HG03045 (cell line): ENCODE results near the gene FGFR4.
A peak's percentile ranks its signal among the peaks of the same experiment; 100 is the strongest.
"Not testable (repeated sequence)": the region's sequence is repeated elsewhere in the genome, so short reads cannot be mapped to it uniquely, and the experiment has no call there.

ENCODE experiments used
- ATAC-seq: cut with Tn5 transposase; IDR thresholded peaks from one replicate; pipeline ENCODE4 v1.9.1; 2021; ENCODE audit warnings: mild to moderate bottlenecking, moderate library complexity; ENCODE audit not compliant: unreplicated experiment

FGFR4 gene

DNA sequence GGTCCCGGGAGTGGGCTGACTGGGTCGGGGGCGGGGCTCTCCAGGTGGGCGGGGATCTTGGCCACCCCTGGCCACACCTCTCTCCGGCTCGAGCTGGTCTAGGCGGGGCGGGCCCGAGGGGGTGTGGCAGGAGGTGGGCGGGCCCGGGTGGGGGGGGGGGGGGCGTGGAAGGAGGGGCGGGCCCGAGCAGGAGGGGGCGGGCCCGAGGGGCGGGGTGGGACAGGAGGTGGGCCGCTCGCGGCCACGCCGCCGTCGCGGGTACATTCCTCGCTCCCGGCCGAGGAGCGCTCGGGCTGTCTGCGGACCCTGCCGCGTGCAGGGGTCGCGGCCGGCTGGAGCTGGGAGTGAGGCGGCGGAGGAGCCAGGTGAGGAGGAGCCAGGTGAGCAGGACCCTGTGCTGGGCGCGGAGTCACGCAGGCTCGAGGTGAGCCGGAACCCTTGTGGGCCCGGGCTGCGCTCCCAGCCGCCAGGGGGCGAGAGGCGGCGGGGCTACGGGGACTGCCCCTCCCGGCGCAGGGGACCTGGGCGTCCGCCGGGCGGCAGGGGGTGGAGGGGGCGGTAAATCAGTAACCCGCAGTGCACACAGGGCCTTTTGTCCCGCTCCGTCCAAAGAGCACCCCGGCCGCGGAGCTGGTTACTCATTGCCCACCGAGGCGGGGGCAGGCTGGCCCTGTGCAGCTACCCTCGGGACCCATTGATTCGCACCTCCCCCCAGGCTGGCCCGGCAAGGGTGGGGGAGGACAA lies at the start of gene FGFR4:
FGFR4 (plus strand) TSS at position 262 of the 744 bp plus-strand sequence. CDS start 2,688 bp downstream, outside the sequence.
- ATAC-seq, result peak; percentile 51

DNA sequence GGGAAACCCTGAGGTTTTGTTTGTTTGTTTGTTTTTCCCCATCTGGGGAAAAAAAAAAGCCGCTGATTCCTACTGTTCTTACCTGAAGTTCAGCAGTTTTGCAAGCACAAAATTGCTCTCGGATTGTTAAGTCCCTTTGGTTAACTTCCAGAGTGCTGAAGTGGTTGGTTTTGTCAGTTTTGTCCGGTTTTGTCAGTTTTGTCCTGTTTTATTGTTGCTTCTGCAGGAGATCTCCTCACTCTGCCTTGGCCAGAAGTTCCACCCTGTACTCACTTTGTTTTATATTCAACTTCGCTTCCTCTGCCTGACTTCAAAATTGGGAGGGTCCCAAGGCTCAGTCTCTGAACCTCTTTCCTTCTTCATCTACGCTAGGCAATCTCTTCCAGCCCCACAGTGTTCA lies 49.8 kb upstream of the FGFR4 start:
- ATAC-seq, result no peak

DNA sequence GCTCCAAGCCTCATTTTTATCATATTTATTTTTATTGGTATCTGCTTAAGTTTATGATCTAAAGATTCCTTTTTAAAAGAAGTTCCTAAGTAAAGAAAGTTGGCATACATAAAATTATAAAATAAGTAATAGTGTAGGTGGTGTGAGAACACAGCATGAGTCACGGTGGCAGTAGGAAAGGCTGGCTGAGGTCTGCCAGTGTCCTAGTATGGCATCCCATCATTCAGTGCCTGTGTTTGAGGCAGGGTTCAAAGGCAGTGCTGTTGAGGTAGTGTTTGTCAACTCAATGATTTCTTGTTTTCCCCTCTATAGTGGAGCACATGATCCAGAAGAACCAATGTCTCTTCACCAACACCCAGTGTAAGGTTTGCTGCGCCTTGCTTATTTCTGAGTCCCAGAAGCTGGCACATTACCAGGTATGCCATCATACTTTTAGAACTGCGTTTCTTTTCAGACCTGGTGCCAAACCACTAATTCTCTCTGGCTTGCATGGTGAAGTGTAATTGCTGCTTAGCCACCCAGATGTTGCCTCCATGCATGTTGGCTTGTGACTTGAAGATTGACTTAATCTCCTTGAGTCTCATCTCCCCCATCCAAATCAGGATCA lies 45.8 kb upstream of the FGFR4 start:
- ATAC-seq, result no peak

DNA sequence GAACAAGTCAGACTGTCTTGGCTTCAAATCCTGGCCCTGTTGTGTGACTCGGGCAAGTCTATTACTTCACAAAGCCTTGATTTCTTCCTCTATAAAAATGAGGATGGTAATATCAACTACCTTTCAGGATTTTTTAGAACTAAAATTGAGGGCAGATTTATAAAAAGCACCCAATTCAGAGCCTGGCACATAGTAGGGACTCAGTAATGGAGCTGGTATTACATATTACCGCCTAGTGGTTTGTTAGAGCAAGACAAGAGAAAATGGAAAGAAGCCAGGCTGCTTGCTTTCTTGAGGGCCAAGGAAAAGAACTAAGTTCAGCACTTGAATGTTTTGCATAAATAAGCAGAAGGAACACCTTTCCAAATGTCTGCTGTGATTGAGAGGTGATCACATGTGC lies 44.8 kb upstream of the FGFR4 start:
- no peak for ATAC-seq

DNA sequence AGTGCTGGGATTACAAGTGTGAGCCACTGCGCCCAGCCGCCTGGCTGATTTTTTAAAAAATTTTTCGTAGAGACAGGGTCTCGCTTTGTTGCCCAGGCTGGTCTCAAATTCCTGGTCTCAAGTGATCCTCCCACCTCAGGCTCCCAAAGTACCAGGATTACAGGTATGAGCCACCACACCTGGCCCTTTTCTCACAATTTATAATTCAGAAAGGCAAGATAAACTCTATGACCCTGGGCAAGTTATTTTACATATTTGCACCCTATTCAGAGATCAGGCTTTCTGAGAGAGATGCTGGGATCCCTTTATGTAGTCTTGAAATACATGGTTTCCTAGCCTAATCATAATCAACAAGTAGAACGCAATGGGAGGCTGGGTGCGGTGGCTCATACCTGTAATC lies 43.6 kb upstream of the FGFR4 start:
- ATAC-seq, result no peak

DNA sequence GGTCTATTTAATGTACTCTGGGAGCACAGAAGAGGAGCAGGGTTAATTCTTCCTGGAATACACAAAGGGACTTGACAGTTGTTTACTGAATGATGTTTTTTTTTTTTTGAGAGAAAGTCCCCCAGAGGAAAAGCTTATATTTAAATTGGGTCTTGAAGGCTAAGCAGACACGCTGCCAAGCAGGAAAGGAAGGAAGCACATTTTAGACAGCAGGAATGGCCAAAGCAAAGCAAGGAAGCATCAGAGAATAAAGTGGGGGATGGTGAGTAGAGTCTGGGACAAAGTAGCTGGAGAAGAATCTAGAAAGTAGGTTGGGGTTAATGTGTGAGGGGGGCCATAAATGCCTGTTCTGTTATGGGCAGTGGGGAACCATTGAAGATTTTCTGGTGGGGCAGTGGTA lies 42.8 kb upstream of the FGFR4 start:
- ATAC-seq, result no peak

DNA sequence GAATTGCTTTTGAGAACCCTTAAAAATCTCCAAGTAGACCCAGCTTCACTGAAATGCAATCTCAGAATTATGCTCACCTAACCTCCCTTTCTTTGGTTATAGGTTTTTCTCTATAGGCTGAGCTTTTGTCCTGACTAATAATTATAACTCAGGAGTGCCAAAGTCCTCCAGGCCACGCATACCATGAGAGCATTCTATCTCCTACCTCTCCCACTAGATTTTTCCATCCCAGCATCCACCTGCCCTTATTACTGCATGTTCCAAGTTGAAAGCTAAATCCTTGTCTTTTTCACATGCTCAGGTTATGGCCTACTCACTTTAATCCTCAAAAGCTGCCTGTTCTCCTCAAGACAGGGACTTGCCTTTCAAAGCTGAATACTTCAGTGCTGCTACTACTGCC lies 42.1 kb upstream of the FGFR4 start:
- ATAC-seq, result no peak

DNA sequence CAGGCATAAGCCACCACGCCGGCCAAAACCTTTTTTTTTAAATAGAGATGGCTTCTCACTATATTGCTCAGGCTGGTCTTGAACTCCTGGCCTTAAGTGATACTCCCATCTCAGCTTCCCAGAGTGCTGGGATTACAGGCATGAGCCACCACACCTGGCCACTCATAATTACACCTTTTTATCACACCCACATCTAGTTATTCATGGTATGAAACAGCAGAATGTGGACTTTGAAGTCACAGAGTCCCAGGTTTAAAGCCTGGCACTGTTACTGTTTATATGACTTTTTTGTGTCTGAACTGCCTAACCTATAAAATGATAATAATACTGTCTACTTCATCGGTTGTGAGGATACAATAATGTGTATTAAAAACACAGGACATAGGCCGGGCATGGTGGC lies 41.1 kb upstream of the FGFR4 start:
- no peak for ATAC-seq

DNA sequence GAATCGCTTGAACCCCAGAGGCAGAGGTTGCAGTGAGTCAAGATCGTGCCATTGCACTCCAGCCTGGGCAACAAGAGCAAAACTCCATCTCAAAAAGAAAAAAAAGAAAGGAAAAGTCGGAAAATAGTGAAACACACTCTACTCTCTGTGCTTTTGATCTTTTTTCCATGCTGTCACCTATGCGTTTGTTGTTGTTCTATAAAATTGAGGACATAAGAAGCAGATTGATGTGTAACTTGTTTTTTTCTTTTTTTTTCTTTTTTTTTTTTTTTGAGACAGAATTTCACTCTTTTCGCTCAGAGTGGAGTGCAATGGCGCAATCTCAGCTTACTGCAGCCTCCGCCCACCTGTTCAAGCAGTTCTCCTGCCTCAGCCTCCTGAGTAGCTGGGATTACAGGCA lies 38.2 kb upstream of the FGFR4 start:
- not testable (repeated sequence) for ATAC-seq

DNA sequence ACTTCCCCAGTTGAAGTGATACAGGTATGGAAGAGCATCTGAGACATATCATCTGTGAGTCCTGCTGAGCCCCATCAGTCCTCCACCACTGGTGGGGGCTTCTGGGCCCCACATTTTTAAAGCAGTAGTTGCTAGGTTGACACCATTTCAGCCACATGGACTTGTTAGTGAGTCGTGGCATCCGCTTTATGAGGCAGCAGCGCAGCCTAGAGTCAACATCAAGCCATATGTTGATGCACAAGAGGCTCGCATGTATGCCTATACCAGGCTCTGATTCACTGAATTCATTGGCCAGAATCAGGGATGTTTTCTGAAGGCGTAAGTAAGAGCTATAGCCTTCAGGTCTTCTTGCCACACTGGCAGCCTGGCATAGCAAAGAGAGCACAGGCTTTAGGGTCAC lies 37.4 kb upstream of the FGFR4 start:
- no peak for ATAC-seq

DNA sequence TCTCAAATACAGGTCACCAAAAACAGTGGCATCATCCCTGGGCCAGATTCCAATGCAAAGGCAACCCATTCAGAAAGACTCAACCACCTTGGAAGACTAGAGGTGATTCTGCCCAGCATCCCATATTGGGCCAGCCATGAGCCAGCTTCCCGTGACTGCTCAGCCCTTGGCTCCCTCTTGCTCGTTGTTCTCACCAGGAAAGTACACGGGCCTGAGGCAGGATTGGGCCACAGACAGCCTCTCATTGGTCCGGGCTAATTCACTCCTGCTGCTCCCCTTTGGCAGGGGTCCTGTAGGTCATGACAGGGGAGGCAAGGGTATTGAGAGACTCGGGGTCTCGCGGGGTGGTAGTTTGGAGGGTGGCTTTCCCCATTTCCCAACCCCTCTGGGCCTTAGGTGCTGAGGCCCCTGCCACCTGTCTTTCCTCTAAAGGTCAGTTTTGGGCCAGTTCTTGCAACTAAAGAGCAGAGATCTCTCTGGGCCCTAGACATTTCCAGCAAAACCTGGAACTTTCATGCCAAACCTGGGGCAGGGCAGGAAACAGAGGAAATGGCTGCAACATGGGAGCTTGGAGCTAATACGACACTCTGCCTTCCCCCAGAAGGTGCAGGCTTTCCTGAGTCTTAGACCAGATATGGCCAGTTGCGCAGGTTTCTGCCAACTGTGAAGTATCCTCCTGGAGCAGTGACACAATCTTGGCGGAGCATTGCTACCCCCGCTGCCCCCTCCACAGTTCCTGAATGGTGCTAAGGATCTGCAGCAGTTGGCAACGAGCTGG lies 22.0 kb upstream of the FGFR4 start:
- ATAC-seq, result no peak

DNA sequence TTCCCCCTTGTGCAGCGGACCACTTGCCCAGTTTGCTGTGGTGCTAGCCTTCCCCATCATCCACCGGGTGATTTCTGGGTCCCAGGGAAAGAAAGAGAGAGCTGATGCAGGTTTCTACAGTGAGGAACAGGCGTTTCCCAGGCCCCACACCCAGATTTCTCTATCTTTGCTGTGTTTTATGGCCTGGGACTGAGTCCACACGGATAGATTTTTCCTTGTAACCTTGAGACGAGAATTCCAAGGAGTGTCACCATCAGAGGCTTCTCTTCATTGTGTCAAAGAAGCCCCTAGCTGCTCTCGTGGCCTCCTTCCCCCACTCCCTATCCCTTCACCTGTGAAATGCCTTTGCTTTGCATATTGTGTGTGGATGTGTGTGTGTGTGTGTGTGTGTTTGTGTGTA lies 21.2 kb upstream of the FGFR4 start:
- no peak for ATAC-seq

DNA sequence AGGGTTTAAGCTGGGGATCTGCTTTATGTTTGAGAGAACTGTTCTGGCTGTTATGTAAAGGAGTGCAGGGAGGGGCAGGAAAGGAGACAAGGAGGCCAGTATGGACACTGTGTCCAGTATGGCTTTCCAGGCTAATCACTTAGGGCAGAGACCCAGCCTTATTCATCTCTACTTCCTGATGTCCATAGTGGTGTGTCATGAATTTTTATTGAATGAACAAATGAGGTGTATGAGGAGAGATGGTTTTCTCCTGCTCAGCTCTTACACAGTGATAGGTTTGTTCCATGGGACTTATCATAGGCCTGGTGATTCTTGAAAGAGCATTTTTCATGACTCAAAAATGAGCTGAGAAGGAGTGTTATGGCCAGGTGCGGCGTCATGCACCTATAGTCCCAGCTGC lies 20.5 kb upstream of the FGFR4 start:
- no peak for ATAC-seq

DNA sequence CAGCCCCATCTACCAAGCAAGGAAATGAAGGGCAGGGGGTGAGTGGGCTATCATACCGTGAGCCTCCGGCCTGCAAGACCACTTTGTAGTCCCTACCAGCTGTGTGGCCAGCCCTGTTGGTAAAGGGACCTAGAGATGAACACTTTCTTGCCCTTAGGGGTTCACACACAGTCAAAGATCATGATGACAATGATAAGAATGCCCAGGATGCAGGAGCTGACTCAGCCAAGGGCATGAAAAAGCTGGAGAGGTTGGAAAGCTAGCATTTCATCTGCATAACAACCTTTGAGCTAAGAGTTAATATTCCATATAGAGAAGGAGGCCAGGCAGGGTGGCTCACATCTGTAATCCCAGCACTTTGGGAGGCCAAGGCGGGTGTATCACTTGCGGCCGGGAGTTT lies 19.2 kb upstream of the FGFR4 start:
- no peak for ATAC-seq

DNA sequence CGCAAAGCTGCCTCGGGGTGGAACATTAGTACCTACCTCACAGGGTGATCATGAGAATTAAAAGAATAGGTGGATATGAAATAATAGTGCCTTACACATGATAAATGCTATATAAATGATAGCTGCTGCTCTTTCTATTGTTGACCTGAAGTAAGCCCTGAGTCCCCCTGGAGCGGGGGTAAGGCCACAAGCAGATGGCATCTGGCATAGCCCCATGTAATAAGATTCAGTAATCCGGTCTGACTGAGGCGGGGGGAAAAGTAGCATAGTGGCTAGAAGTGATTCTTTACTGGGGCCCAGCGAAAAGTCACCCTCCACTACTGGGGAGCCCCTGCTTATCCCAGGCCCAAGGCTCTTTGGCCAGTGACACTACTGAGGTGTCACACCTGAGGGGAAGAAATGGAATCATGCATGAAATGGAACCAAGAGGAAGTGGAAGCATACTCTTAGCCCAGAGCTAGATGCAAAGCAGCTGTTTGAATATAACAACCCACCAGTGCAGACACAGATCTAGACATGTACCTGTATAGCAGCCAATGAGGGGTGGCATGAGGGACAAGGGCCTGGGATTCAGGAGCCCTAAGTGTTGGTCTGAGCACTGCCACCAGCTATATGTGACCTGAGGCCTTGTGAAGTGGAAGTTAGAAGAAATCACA lies 16.1 kb upstream of the FGFR4 start:
- no peak for ATAC-seq

DNA sequence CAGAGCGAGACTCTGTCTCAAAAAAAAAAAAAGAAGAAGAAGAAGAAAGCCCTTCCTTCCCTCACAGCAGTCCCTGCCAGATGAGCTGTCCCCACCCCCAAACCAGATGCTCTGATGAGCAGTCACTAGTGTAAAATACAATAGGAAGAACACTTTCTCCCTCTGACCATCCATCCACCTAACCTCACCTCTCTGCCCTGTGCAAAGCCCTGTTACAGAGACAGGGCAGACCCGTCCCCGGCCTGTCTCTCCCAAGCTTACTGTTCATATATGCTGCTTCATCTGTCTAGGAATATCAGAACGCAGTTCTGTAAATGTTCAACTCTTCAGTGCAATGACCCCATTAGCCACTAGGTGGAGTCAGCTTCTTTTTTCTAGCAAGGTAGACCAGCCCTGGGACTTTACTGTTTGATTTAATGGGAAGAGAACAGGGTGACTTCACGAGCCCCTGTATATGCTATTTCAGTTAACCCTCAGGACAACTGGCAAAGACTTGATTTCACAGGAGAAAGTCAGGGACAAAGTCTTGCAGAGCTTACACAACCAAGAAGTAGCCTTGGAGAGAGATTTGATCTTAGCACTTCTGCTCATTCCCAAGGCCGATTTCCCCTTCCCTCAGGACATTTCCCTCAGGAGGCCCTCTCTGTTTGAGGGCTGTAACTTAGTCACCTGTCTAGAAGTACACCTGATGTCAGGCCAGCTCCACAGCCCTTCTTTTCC lies 14.9 kb upstream of the FGFR4 start:
- ATAC-seq, result peak; percentile 55

DNA sequence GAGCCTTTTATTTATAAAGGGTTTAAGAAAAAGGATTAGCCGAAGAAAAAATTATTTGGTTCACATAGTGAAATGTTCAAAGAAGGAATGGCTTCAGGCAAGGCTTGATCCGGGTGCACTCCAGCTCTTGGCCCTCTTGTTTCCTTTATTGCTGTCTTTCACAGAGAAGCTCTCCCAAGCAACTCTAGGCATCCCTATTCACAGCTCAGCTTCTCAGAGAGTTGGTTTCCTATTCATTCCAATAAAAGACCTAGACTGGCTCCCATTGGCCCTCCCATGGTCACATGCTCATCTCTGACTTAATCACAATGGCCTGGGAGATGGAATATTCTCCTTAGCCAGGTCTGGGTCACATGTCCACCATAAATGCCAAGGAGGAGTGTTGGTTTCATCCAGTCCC lies 9.4 kb upstream of the FGFR4 start:
- ATAC-seq, result no peak

DNA sequence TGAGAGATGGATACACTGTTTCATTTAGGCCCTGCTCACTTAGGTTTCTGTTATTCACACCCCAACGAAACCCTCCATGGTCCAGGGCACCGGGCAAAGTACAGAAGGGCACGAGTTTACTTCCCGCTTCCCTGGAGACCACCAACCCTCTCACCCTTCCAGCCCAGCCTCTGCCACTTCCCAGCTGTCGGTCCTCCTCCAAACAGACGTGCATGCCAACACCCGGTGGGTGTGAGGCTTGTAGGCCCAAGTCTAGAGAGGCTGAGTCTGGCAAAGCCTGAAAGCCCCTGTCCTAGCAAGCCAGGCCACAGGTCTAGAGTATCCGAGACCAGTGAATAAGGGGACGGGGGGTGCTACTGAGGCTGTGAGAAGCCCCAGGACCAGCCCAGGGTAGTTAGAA lies 7.1 kb upstream of the FGFR4 start:
- ATAC-seq, result no peak

DNA sequence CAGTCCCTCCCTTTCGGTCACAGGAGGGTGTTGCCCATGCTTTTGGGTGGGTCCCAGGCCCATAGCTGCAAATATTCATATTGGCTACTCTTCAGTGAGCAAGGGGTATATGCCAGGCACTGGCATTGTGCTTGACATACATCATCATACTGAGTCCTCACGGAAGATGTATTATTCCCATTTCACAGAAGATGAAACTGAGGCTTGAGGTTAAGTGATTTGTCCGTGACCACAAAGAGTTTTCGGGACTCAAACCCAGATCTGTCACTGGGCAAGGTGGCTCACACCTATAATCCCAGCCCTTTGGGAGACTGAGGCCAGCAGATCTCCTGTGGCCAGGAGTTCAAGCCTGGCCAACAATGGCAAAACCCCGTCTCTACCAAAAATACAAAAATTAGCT lies 6.5 kb upstream of the FGFR4 start:
- ATAC-seq, result no peak

DNA sequence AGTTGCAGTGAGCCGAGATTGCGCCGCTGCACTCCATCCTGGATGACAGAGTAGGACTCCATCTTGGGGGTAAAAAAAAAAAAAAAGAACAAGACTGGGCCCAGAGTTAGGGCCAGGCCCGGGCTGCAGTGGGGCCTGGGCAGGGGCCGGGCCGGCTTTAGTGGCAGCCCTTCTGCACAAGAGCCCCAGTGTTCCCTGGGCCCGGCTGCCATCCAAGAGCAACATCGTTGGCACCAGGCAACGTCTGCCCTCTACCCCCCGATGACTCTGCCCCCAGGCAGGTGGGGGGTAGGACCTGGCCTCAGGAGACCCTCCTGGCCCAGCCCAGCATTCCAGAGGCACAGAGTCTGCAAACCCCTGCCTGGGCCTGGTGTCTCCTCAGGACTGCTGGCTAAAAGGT lies 4.9 kb upstream of the FGFR4 start:
- ATAC-seq, result no peak

DNA sequence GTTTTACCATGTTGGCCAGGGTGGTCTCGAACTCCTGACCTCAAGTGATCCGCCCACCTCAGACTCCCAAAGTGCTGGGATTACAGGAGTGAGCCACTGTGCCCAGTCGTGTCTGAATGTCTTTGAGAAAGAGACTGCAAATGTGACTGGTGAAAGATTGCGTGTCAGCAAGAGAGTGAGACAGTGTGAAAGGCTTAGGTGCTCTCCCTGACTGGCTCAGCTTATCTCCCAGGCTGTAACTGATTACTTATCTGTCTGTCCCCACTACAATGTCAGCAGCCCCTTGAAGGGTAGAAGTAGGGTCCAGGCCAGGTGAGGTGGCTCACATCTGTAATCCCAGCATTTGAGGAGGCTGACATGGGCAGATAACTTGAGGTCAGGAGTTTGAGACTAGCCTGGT lies 3.4 kb upstream of the FGFR4 start:
- no peak for ATAC-seq
